HCT116 (cell line): Measurements from ENCODE around the gene IFT20.

Experiments used
- EZH2 ChIP-seq: fragments of 200-600 bp; sonication (generic); IDR thresholded peaks from 2 replicates; pipeline ENCODE4 v1.6.1; 2017; ENCODE audit warnings: antibody characterized with exemption, mixed run types
- MAX ChIP-seq: IDR thresholded peaks from 2 replicates; pipeline ENCODE4 v1.6.1; 2012
- RAD21 ChIP-seq: IDR thresholded peaks from 2 replicates; pipeline ENCODE4 v1.6.1; 2012; ENCODE audit warnings: low read depth, mild to moderate bottlenecking
- ZBTB33 ChIP-seq: IDR thresholded peaks from 2 replicates; pipeline ENCODE4 v1.6.1; 2011; ENCODE audit warnings: mild to moderate bottlenecking, low read length, moderate library complexity; ENCODE audit not compliant: insufficient replicate concordance; ENCODE audit errors: extremely low read depth

- TF ChIP-seq RAD21, result no peak
- TF ChIP-seq MAX, result no peak
- TF ChIP-seq ZBTB33, result no peak
- no peak for TF ChIP-seq EZH2
These were observed 9.2 kb downstream of the IFT20 start for GRCh38 chr17:28326114-28326513.
